ENCODE results near the gene C1QTNF7. TPM values are rescaled to one million over a fixed set of nuclear protein-coding genes. Genes with fewer than 3 reads are reported as not detected.

C1QTNF7 gene
- total RNA-seq, 1 donor from 2014 or later = 12.0 TPM

GRCh38 chr4:15479913-15480185, 52.0 kb downstream of the C1QTNF7 start:
- Histone ChIP-seq H3K4me3 (peak overlapping the region; percentile 43 to 51), H3K27me3 (no peaks in the 10 kb centered on the region), H3K9me3 (no peaks in the 10 kb centered on the region), H3K4me1 (peaks cover 18% of the 10 kb centered on the region), H3K27ac (peak overlapping the region; percentile 91), H3K36me3 (no peaks in the 10 kb centered on the region)
- intact Hi-C loops (cut with DNase I) = loop anchor here (10.0 kb wide), 1 partner anchor 175 kb away; the partner anchor contains the start of gene FBXL5
- no peak for DNase-seq (ENCODE audit: extremely low spot score in 2 of 2)
- no peak for TF ChIP-seq POLR2A (IDR thresholded peaks at IDR 0.05)
- peak in 1 of 2 donors; percentile 56 for TF ChIP-seq POLR2AphosphoS5 (IDR thresholded peaks at IDR 0.05; ENCODE audit: insufficient read depth in 1 of 2, low read depth in 1 of 2)
- TF ChIP-seq CTCF (IDR thresholded peaks at IDR 0.05) = no peak

GRCh38 chr4:15481961-15482745, 54.3 kb downstream of the C1QTNF7 start:
- Histone ChIP-seq H3K27ac (peak overlapping the region; percentile 91), H3K27me3 (no peaks in the 10 kb centered on the region), H3K9me3 (no peaks in the 10 kb centered on the region), H3K36me3 (no peaks in the 10 kb centered on the region), H3K4me3 (no peak overlapping the region), H3K4me1 (peaks cover 18% of the 10 kb centered on the region)
- no peak for DNase-seq (ENCODE audit: extremely low spot score in 2 of 2)
- TF ChIP-seq POLR2A (IDR thresholded peaks at IDR 0.05) (no peak), CTCF (IDR thresholded peaks at IDR 0.05) (no peak), POLR2AphosphoS5 (IDR thresholded peaks at IDR 0.05; ENCODE audit: insufficient read depth in 1 of 2, low read depth in 1 of 2) (no peak)
- intact Hi-C loops (cut with DNase I) = no loop called here

- Histone ChIP-seq H3K36me3 (no peaks in the 10 kb centered on the region), H3K27ac (peak overlapping the region; percentile 53), H3K4me1 (peaks cover 18% of the 10 kb centered on the region), H3K27me3 (no peaks in the 10 kb centered on the region), H3K9me3 (no peaks in the 10 kb centered on the region), H3K4me3 (no peak overlapping the region)
- DNase-seq (ENCODE audit: extremely low spot score in 2 of 2) = no peak
- TF ChIP-seq POLR2A (IDR thresholded peaks at IDR 0.05) (no peak), CTCF (IDR thresholded peaks at IDR 0.05) (no peak), POLR2AphosphoS5 (IDR thresholded peaks at IDR 0.05; ENCODE audit: insufficient read depth in 1 of 2, low read depth in 1 of 2) (no peak)
- intact Hi-C loops (cut with DNase I) = no loop called here
Observed at GRCh38 chr4:15482842-15483241, 55.0 kb downstream of the C1QTNF7 start.

- H3K27ac ChIP-seq = peak overlapping the region; percentile 78
- H3K27me3 ChIP-seq = no peaks in the 10 kb centered on the region
- no peak for DNase-seq (ENCODE audit: extremely low spot score in 2 of 2)
- no peak overlapping the region for H3K4me3 ChIP-seq
- intact Hi-C loops (cut with DNase I) = no loop called here
- H3K36me3 ChIP-seq = no peaks in the 10 kb centered on the region
- peaks cover 11% of the 10 kb centered on the region for H3K4me1 ChIP-seq
- no peaks in the 10 kb centered on the region for H3K9me3 ChIP-seq
- TF ChIP-seq POLR2AphosphoS5 (IDR thresholded peaks at IDR 0.05; ENCODE audit: insufficient read depth in 1 of 2, low read depth in 1 of 2) = no peak
- TF ChIP-seq POLR2A (IDR thresholded peaks at IDR 0.05) = no peak
- TF ChIP-seq CTCF (IDR thresholded peaks at IDR 0.05) = no peak
Observed at GRCh38 chr4:15488136-15488535, 60.3 kb downstream of the C1QTNF7 start.

All from vagina (tissue), 2 donors.